Kidney (tissue), 22 donors: Measurements from ENCODE around the gene POLG. TPM values are rescaled to one million over a fixed set of nuclear protein-coding genes. Genes with fewer than 3 reads are reported as not detected.

Experiments
- DNase-seq, 5 donors: peaks; one replicate each; pipeline ENCODE4 v3.0.0-alpha.2; 2013 to 2020
- FAIRE-seq: peaks from 2 replicates; lab custom pipeline; 2012; peaks lifted over from hg19 to GRCh38; lab: Jason Lieb, UNC
- H3K27ac ChIP-seq, 2 donors: one replicate each; pipeline ENCODE4 v1.7.0; 2013; ENCODE audit warnings: low read depth in 2 of 2, low read length in 2 of 2, inconsistent platforms in 1 of 2
- H3K27me3 ChIP-seq: one replicate; pipeline ENCODE4 v1.7.1; 2013; ENCODE audit warnings: low read length, inconsistent platforms; ENCODE audit not compliant: control insufficient read depth, insufficient read depth
- H3K36me3 ChIP-seq, 3 donors: one replicate each; pipeline versions ENCODE4 v1.7.0 to v1.7.1; 2013; ENCODE audit warnings: low read length in 3 of 3, control low read depth in 1 of 3, inconsistent platforms in 1 of 3; ENCODE audit not compliant: insufficient read depth in 3 of 3, control insufficient read depth in 2 of 3
- H3K4me1 ChIP-seq, 3 donors: one replicate each; pipeline versions ENCODE4 v1.7.0 to v1.7.1; 2013; ENCODE audit warnings: low read length in 3 of 3, inconsistent platforms in 1 of 3, low read depth in 1 of 3; ENCODE audit not compliant: control insufficient read depth in 2 of 3, insufficient read depth in 2 of 3
- H3K4me3 ChIP-seq, 3 donors: one replicate each; pipeline versions ENCODE4 v1.7.0 to v1.8.1; 2013; ENCODE audit warnings: low read length in 3 of 3, control low read depth in 1 of 3, inconsistent platforms in 1 of 3
- H3K9ac ChIP-seq, 3 donors: one replicate each; pipeline versions ENCODE4 v1.7.0 to v1.7.1; 2013; ENCODE audit warnings: low read length in 3 of 3, control low read depth in 1 of 3, inconsistent platforms in 1 of 3
- H3K9me3 ChIP-seq, 3 donors: one replicate each; pipeline versions ENCODE4 v1.7.0 to v1.7.1; 2013; ENCODE audit warnings: low read length in 3 of 3, control low read depth in 1 of 3, inconsistent platforms in 1 of 3; ENCODE audit not compliant: control insufficient read depth in 2 of 3, insufficient read depth in 1 of 3
- intact Hi-C: fragments of 100-400 bp; cut with DNase I; formaldehyde crosslinking; loops from one replicate; pipeline ENCODE4 v1.11.1; 2022
- long read RNA-seq, 10 donors: library from polyadenylated mRNA in 1 of 10; unstranded in 1 of 10; transcript quantifications; one replicate each; pipeline ENCODE4 v2.0.0 and lab custom pipeline, GENCODE V29; 2021 to 2026
- polyA plus RNA-seq: library from polyadenylated mRNA; stranded (reverse); fragments of 350-450 nt; fragmentation: Illumina TruSeq; extraction: RNeasy Lipid Tissue Mini Kit (QIAGEN cat#74804); gene quantifications from one replicate; pipeline ENCODE4 v1.2.3, GENCODE V29; 2014; ENCODE audit warnings: low read depth, low replicate concordance; ENCODE audit not compliant: insufficient read depth
- total RNA-seq: library from RNA; stranded (reverse); fragmentation: NEBNext Ultra II Directional; extraction: Animal tissue kit (Norgen Biotek cat#: 25700); gene quantifications from one replicate; pipeline ENCODE4 v1.2.1, GENCODE V29; 2021
- TF ChIP-seq, protein P1 (sequence below): IDR thresholded peaks from 3 replicates; pipeline ENCODE4 v1.5.1; 2012; ENCODE audit warnings: mild to moderate bottlenecking, moderate library complexity, borderline replicate concordance; ENCODE audit not compliant: insufficient read depth; ENCODE audit errors: extremely low read depth
- donor health status: control.
- donor health status: control.
- donor health status: control.
- donor health status: control.
- donor health status: control.
- donor health status: DM: yes; HTN: yes; CAD: no.
- donor health status: Normal renal cell carcinoma (clear cell type).

Gene POLG
- total RNA-seq (72.4 TPM), polyA plus RNA-seq (28.6 TPM)
- long read RNA-seq, donor 1, partial matches to known transcripts, result 0 of 4 reads
- long read RNA-seq, donor 1, other reads (novel, unspliced or antisense), result 0 of 4 reads
- long read RNA-seq, donor 2, transcript POLG-206 (2 exons, 764 nt), result major isoform, 12 of 13 reads
- long read RNA-seq, donor 2, partial matches to known transcripts, result 0 of 13 reads
- long read RNA-seq, donor 2, other reads (novel, unspliced or antisense), result 0 of 13 reads
- long read RNA-seq, donor 3, transcript POLG-206 (2 exons, 764 nt), result major isoform, 5 of 5 reads
- long read RNA-seq, donor 3, partial matches to known transcripts, result 0 of 5 reads
- long read RNA-seq, donor 3, other reads (novel, unspliced or antisense), result 0 of 5 reads
- long read RNA-seq, donor 4, full-length matches to known transcripts, result 4 of 4 reads
- long read RNA-seq, donor 4, partial matches to known transcripts, result 0 of 4 reads
- long read RNA-seq, donor 4, other reads (novel, unspliced or antisense), result 0 of 4 reads
- long read RNA-seq, donor 5, partial matches to known transcripts, result 0 of 1 reads
- long read RNA-seq, donor 5, other reads (novel, unspliced or antisense), result 0 of 1 reads
- long read RNA-seq, donor 6, partial matches to known transcripts, result 0 of 1 reads
- long read RNA-seq, donor 6, other reads (novel, unspliced or antisense), result 0 of 1 reads
- long read RNA-seq, donor 7, full-length matches to known transcripts, result 20 of 51 reads
- long read RNA-seq, donor 7, partial matches to known transcripts, result 15 of 51 reads
- long read RNA-seq, donor 7, other reads (novel, unspliced or antisense), result 16 of 51 reads
- long read RNA-seq, donor 8, transcript POLG-206 (2 exons, 764 nt), result major isoform, 11 of 11 reads
- long read RNA-seq, donor 8, partial matches to known transcripts, result 0 of 11 reads
- long read RNA-seq, donor 8, other reads (novel, unspliced or antisense), result 0 of 11 reads
- long read RNA-seq, donor 9, partial matches to known transcripts, result 0 of 2 reads
- long read RNA-seq, donor 9, other reads (novel, unspliced or antisense), result 0 of 2 reads
- long read RNA-seq, donor 10, full-length matches to known transcripts, result 11 of 16 reads
- long read RNA-seq, donor 10, partial matches to known transcripts, result 5 of 16 reads
- long read RNA-seq, donor 10, other reads (novel, unspliced or antisense), result 0 of 16 reads

DNA sequence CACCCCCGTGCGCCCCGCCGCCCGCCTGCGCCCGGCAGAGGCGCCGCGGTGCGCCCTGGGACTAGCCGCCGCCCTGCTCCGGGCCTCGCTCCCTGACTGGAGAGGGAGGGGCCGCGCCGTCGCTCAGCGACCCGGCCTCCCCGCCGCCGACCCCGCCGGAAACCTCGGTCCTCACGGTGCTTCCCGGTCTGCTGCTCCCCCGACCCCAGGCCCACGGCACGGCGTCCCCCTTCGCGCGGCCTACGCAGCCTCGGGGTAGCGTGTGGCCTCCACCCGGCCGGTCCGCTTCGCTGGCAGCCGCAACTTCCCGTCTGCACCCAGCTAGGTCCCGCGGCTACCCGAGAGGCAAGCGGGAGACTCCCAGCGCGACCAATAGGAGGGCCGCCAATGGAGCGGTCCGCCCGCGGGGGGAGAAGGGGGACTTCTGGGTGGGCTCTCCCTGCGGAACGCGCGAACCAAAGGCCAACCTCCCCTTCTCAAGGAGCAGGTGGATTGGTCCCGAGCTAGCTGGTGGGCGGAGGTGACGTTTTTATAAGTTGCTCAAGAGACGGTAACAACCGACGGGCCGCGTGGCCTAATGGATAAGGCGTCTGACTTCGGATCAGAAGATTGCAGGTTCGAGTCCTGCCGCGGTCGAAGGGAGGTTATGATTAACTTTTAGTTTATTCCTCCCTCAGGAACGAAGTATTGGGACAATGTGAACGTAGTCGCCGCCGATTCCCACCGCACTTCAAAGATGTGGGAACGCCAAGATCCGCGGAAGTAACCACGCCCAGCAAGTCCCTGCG lies at the start of gene POLG:
Gene POLG (minus strand): TSS at position 315 of the 788 bp plus-strand sequence. CDS start 1,070 bp downstream, outside the sequence.
- FAIRE-seq, result peak; percentile 97
- Histone ChIP-seq H3K9ac (peak within 1 kb of the TSS; percentile 62 to 86 (median 69)), H3K4me1 (peaks cover 0 to 30% (median 10%) of the 10 kb centered on the region in 3 donors), H3K9me3 (no peaks in the 10 kb centered on the region), H3K4me3 (peak within 1 kb of the TSS; percentile 83 to 91 (median 90)), H3K27ac (peak within 1 kb of the TSS; percentile 88 to 93), H3K27me3 (no peaks in the 10 kb centered on the region), H3K36me3 (peaks cover 5 to 32% (median 18%) of the 10 kb centered on the region in 3 donors)
- intact Hi-C loops, result no loop called here
- TF ChIP-seq, protein P1, sequence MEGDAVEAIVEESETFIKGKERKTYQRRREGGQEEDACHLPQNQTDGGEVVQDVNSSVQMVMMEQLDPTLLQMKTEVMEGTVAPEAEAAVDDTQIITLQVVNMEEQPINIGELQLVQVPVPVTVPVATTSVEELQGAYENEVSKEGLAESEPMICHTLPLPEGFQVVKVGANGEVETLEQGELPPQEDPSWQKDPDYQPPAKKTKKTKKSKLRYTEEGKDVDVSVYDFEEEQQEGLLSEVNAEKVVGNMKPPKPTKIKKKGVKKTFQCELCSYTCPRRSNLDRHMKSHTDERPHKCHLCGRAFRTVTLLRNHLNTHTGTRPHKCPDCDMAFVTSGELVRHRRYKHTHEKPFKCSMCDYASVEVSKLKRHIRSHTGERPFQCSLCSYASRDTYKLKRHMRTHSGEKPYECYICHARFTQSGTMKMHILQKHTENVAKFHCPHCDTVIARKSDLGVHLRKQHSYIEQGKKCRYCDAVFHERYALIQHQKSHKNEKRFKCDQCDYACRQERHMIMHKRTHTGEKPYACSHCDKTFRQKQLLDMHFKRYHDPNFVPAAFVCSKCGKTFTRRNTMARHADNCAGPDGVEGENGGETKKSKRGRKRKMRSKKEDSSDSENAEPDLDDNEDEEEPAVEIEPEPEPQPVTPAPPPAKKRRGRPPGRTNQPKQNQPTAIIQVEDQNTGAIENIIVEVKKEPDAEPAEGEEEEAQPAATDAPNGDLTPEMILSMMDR, result no peak
- peak; percentile 99 to 100 (median 100) for DNase-seq

DNA sequence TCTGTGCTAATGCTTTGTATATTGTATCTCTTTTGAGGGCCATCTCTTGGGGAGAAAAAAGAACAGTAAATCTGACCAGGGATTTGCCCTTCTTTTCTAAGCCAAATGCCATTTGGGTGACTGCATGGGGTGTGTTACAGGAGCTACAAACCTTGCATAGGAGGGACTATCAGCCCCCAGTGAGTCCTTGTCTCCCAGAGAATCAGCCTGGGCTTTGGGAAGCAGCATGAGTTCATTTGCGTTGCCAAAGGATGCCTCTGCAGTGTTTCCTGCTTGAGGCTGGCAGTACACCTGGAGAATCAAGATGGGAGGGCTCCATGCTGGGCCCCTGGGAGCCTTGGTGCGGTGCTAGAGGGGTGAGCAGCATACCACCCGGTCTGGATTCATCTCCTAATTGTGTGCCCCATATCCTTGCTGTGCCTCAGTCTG lies 49.6 kb upstream of the POLG start:
- H3K4me1 ChIP-seq, result no peaks in the 10 kb centered on the region
- intact Hi-C loops, result no loop called here
- no peaks in the 10 kb centered on the region for H3K36me3 ChIP-seq
- H3K4me3 ChIP-seq, result no peak overlapping the region
- no peak for DNase-seq
- peaks cover 8% of the 10 kb centered on the region for H3K27me3 ChIP-seq
- FAIRE-seq, result no peak
- H3K9me3 ChIP-seq, result no peaks in the 10 kb centered on the region
- no peak overlapping the region for H3K9ac ChIP-seq
- TF ChIP-seq, protein P1, result no peak
- H3K27ac ChIP-seq, result no peak overlapping the region
